Lower lobe of right lung (tissue), 2 donors: ENCODE measurements around the gene ZFTA. TPM values are rescaled to one million over a fixed set of nuclear protein-coding genes. Genes with fewer than 3 reads are reported as not detected.

Experiments used
- ATAC-seq, 2 donors: fragments of 200-7000 bp; cut with Tn5 transposase; one replicate each; pipeline ENCODE4 v1.9.1; 2020 to 2022; ENCODE audit warnings: mild to moderate bottlenecking in 2 of 2, moderate library complexity in 2 of 2
- DNase-seq: peaks from one replicate; pipeline ENCODE4 v3.0.0-alpha.2; 2020
- H3K27ac ChIP-seq: fragments of 200-600 bp; one replicate; pipeline ENCODE4 v1.8.0; 2022
- H3K27me3 ChIP-seq: fragments of 200-600 bp; one replicate; pipeline ENCODE4 v1.8.0; 2022; ENCODE audit warnings: low read depth
- H3K36me3 ChIP-seq: fragments of 200-600 bp; one replicate; pipeline ENCODE4 v1.8.0; 2022; ENCODE audit warnings: mild to moderate bottlenecking
- H3K4me1 ChIP-seq: fragments of 200-600 bp; one replicate; pipeline ENCODE4 v1.8.0; 2022
- H3K4me3 ChIP-seq: fragments of 200-600 bp; one replicate; pipeline ENCODE4 v1.8.0; 2022; ENCODE audit warnings: mild to moderate bottlenecking
- H3K9me3 ChIP-seq: fragments of 200-600 bp; one replicate; pipeline ENCODE4 v1.8.0; 2022
- intact Hi-C: fragments of 100-400 bp; cut with DNase I; formaldehyde crosslinking; loops from one replicate; pipeline ENCODE4 v1.11.0; 2022
- total RNA-seq: library from RNA; stranded (reverse); fragmentation: NEBNext Ultra II Directional; extraction: Animal tissue kit (Norgen Biotek cat#: 25700); gene quantifications from one replicate; pipeline ENCODE4 v1.2.1, GENCODE V29; 2021
- TF ChIP-seq, protein P1 (sequence below): fragments of 200-600 bp; IDR thresholded peaks from one replicate; pipeline ENCODE4 v1.8.0; 2022; ENCODE audit warnings: antibody characterized with exemption, mild to moderate bottlenecking
- donor health status: DM: no; HTN: yes; CAD: no; lungs with severe emphysema.

The ZFTA gene
- total RNA-seq, 1 donor from 2014 or later: 9.3 TPM

DNA sequence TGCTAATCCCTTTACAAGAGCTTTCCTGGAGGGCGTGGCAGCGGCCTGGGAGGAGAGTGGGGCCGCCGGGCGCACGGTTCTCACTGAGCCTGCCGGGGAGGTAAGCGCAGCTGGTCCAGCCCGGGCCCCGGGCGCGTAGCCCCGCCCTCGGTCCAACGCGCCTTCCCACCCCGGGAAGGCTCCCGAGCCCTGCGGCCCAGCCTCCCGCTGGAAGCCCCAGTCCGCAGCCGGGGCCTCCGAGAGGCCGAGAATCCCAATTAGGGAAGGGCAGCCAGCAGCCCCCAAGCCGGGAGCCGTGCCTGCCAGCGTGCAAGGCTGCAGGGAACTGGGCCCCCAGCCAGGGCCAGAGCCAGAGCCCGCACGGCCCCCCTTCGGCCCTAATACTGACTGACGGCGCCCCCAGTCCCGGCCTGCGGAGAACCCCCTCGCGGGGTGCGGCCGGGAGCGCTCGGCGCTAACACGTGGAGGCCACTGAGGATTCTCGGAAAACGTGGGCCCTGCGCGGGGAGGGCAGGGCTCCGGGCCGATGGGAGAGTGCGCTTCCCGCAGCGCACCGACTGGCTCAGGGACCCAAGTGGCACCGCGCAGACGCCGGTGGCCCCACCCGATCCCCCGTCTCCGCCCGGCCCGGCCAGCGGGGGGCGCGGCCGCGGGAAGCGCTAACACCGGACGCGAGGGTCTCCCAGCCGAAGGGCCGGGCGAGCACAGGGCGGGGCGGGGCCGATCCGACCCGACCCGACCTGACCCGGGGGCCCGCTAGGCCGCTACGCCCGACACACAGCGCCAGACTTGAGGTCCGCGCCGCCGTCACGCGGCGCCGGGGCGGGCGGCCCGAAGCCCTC, 5.7 kb downstream of the ZFTA start:
- TF ChIP-seq, protein P1, sequence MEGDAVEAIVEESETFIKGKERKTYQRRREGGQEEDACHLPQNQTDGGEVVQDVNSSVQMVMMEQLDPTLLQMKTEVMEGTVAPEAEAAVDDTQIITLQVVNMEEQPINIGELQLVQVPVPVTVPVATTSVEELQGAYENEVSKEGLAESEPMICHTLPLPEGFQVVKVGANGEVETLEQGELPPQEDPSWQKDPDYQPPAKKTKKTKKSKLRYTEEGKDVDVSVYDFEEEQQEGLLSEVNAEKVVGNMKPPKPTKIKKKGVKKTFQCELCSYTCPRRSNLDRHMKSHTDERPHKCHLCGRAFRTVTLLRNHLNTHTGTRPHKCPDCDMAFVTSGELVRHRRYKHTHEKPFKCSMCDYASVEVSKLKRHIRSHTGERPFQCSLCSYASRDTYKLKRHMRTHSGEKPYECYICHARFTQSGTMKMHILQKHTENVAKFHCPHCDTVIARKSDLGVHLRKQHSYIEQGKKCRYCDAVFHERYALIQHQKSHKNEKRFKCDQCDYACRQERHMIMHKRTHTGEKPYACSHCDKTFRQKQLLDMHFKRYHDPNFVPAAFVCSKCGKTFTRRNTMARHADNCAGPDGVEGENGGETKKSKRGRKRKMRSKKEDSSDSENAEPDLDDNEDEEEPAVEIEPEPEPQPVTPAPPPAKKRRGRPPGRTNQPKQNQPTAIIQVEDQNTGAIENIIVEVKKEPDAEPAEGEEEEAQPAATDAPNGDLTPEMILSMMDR: no peak
- no peaks in the 10 kb centered on the region for H3K9me3 ChIP-seq
- ATAC-seq (peak; percentile 37 to 38), DNase-seq (no peak)
- H3K4me1 ChIP-seq: peaks cover 9% of the 10 kb centered on the region
- H3K27ac ChIP-seq: no peak overlapping the region
- intact Hi-C loops: no loop called here
- H3K4me3 ChIP-seq: peak overlapping the region; percentile 40
- H3K27me3 ChIP-seq: no peaks in the 10 kb centered on the region
- H3K36me3 ChIP-seq: peaks cover 16% of the 10 kb centered on the region

DNA sequence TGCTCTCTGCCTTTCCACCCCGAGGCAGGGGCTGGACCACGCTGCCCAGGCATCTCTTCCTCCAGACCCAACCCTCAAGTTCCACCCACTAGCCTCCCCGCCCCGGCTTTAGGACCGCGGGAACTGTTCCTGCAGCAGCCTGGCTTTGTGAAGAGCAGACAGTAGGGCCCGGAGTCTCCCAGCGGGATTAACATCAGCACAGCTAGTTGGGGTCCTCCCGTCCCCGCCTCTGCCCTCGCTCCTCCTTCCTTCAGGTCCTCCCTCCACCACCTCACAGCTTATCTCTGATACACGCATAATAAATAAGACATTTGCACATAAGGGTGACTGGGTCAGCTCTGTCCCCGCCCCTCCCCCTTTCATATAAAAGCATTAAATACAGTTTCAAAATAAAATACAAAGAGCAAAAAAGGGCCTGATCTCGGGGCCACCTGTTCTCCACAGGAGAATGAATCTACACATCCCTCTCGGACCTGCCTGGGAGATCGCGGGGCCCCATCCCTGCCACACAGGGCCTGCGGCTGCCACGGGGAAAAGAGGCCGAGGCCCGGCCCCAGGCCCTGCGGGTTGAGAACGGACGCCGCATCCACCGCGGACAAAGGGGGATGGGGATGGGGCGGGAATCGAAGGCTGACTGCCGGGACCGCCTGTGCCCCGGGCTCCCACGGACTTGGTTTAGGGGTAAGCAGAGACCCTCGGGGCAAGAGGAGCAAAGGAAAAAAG, 6.5 kb downstream of the ZFTA start:
- TF ChIP-seq, protein P1: no peak
- ATAC-seq: no peak
- Histone ChIP-seq H3K4me1 (peaks cover 8% of the 10 kb centered on the region), H3K9me3 (no peaks in the 10 kb centered on the region), H3K27me3 (no peaks in the 10 kb centered on the region), H3K27ac (no peak overlapping the region), H3K36me3 (peaks cover 24% of the 10 kb centered on the region), H3K4me3 (peak overlapping the region; percentile 40)
- no peak for DNase-seq
- intact Hi-C loops: no loop called here

DNA sequence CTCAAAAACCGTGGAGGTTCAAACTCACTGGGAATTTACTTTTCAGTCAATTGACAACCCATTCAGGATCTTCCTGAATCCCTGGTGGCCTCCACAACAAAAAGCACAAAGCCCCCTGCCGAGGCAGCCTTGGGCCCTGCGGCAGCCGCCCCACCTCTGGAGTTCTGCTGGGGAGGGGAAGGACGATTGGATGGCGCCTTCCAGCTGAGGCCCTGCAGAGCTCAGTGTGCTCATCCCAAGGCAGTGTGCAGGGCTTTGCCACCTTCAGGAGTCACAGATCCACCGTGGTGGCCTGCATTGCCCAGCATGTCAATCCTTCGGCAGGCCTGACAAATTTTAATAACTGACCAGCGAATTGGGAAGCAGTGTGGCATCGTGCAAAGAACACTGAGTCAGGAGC, 7.4 kb downstream of the ZFTA start:
- no peak for ATAC-seq
- H3K27me3 ChIP-seq: no peaks in the 10 kb centered on the region
- no peaks in the 10 kb centered on the region for H3K9me3 ChIP-seq
- intact Hi-C loops: no loop called here
- H3K36me3 ChIP-seq: peaks cover 33% of the 10 kb centered on the region
- DNase-seq: no peak
- TF ChIP-seq, protein P1: no peak
- H3K4me1 ChIP-seq: no peaks in the 10 kb centered on the region
- no peak overlapping the region for H3K4me3 ChIP-seq
- no peak overlapping the region for H3K27ac ChIP-seq

DNA sequence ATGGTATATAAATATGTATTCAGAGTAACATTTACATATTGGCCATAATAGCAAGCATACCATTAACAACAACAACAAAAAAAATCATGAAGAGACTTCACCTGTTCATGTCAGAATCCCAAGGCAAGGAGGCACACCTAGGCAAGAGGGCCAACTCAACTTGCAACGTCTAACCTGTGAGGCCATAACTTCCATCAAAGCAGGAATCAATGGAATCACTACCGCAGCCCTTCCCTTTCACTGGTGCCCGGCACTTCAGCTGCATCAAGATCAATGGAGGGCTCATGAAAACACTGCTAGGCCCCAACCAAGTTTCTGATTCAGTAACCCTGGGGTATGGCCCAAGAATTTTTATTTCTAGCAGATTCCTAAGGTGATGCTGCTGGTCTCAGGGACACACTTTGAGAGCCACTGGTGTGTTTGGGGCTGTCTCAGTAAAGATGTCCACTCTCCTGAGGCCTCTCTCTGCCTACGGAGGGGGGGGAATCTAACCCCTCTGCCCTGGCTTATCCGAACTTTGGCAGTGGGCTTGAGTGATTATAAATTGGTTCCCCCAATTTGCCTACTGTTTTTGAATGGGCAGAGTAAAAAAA, 8.0 kb downstream of the ZFTA start:
- ATAC-seq (no peak), DNase-seq (no peak)
- intact Hi-C loops: no loop called here
- H3K36me3 ChIP-seq: peaks cover 39% of the 10 kb centered on the region
- no peaks in the 10 kb centered on the region for H3K9me3 ChIP-seq
- no peaks in the 10 kb centered on the region for H3K4me1 ChIP-seq
- no peaks in the 10 kb centered on the region for H3K27me3 ChIP-seq
- no peak overlapping the region for H3K4me3 ChIP-seq
- no peak overlapping the region for H3K27ac ChIP-seq
- TF ChIP-seq, protein P1: no peak

DNA sequence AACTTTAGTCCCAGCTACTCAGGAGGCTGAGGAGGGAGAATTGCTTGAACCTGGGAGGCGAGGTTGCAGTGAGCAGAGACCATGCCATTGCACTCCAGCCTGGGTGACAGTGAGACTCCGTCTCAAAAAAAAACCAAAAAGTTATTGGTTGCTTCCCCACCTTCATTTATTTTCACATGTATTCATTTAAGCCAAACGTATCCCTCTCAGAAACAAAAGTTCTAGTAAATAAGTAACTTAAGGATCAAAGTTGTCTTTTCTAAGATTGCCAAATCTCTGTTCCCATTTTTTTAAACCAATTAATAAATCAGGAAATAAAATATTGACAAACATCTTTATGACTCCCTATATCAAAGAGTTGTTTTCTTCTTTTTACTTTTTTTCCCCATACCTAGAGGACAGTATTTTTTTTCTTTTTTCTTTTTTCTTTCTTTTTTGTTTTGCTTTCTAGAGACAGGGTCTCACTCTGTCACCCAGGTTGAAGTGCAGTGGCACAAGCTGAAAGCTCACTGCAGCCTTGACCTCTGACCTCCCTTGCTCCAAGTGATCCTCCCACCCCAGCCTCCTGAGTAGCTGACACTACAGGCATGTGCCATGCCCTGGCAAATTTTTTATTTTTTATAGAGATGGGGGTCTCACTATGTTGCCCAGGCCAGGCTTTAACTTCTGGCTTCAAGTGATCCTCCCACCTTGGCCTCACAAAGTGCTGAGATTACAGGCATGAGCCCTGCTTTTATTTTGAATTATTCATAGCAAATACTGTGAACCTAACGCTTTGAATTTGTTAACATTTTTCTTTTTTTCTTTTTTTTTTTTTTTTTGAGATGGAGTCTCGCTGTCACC, 11.4 kb downstream of the ZFTA start:
- ATAC-seq (no peak), DNase-seq (no peak)
- Histone ChIP-seq H3K27me3 (no peaks in the 10 kb centered on the region), H3K9me3 (no peaks in the 10 kb centered on the region), H3K4me1 (no peaks in the 10 kb centered on the region), H3K36me3 (peaks cover 60% of the 10 kb centered on the region), H3K27ac (no peak overlapping the region), H3K4me3 (no peak overlapping the region)
- TF ChIP-seq, protein P1: no peak
- intact Hi-C loops: no loop called here
